ENCODE measurements around the gene ZNF30.

Gene ZNF30

GRCh38 chr19:34926685-34927375, at the start of gene ZNF30:
ZNF30 (plus strand) TSS chr19:34926903; CDS start chr19:34929948, 3,045 bp downstream.
- Histone ChIP-seq H3K4me2 (ENCODE audit: low read length) (peak within 1 kb of the TSS; percentile 78), H3K36me3 (ENCODE audit: control insufficient read depth, insufficient read depth, low read length) (no peaks in the 10 kb centered on the region), H2AFZ (peak within 1 kb of the TSS; percentile 80), H3K27me3 (ENCODE audit: control insufficient read depth, insufficient read depth, low read length) (no peaks in the 10 kb centered on the region), H3K27ac (peak within 1 kb of the TSS; percentile 70), H3K9ac (no peak within 1 kb of the TSS), H3K4me1 (no peaks in the 10 kb centered on the region), H3K9me3 (ENCODE audit: control insufficient read depth, low read length) (no peaks in the 10 kb centered on the region), H3K4me3 (ENCODE audit: low read depth, low read length) (peak within 1 kb of the TSS; percentile 81), H3K79me2 (no peaks in the 10 kb centered on the region)
- no peak for TF ChIP-seq CTCF (IDR thresholded peaks at IDR 0.05)

GRCh38 chr19:34879563-34879962, 47.1 kb upstream of the ZNF30 start:
- no peaks in the 10 kb centered on the region for H3K79me2 ChIP-seq
- no peak overlapping the region for H3K4me2 ChIP-seq (ENCODE audit: low read length)
- no peak overlapping the region for H2AFZ ChIP-seq
- no peaks in the 10 kb centered on the region for H3K4me1 ChIP-seq
- no peaks in the 10 kb centered on the region for H3K36me3 ChIP-seq (ENCODE audit: control insufficient read depth, insufficient read depth, low read length)
- TF ChIP-seq CTCF (IDR thresholded peaks at IDR 0.05) = no peak
- no peak overlapping the region for H3K27ac ChIP-seq
- no peaks in the 10 kb centered on the region for H3K27me3 ChIP-seq (ENCODE audit: control insufficient read depth, insufficient read depth, low read length)
- no peaks in the 10 kb centered on the region for H3K9me3 ChIP-seq (ENCODE audit: control insufficient read depth, low read length)
- H3K4me3 ChIP-seq (ENCODE audit: low read depth, low read length) = no peak overlapping the region
- H3K9ac ChIP-seq = no peak overlapping the region

GRCh38 chr19:34880034-34880433, 46.7 kb upstream of the ZNF30 start:
- H3K4me2 ChIP-seq (ENCODE audit: low read length) = no peak overlapping the region
- no peaks in the 10 kb centered on the region for H3K9me3 ChIP-seq (ENCODE audit: control insufficient read depth, low read length)
- no peaks in the 10 kb centered on the region for H3K79me2 ChIP-seq
- no peaks in the 10 kb centered on the region for H3K4me1 ChIP-seq
- no peak for TF ChIP-seq CTCF (IDR thresholded peaks at IDR 0.05)
- H2AFZ ChIP-seq = no peak overlapping the region
- H3K36me3 ChIP-seq (ENCODE audit: control insufficient read depth, insufficient read depth, low read length) = no peaks in the 10 kb centered on the region
- H3K4me3 ChIP-seq (ENCODE audit: low read depth, low read length) = no peak overlapping the region
- H3K9ac ChIP-seq = no peak overlapping the region
- H3K27ac ChIP-seq = no peak overlapping the region
- H3K27me3 ChIP-seq (ENCODE audit: control insufficient read depth, insufficient read depth, low read length) = no peaks in the 10 kb centered on the region

GRCh38 chr19:34881982-34882381, 44.7 kb upstream of the ZNF30 start:
- no peak overlapping the region for H3K27ac ChIP-seq
- TF ChIP-seq CTCF (IDR thresholded peaks at IDR 0.05) = no peak
- no peaks in the 10 kb centered on the region for H3K9me3 ChIP-seq (ENCODE audit: control insufficient read depth, low read length)
- no peak overlapping the region for H3K9ac ChIP-seq
- H3K36me3 ChIP-seq (ENCODE audit: control insufficient read depth, insufficient read depth, low read length) = no peaks in the 10 kb centered on the region
- no peaks in the 10 kb centered on the region for H3K79me2 ChIP-seq
- no peak overlapping the region for H2AFZ ChIP-seq
- no peaks in the 10 kb centered on the region for H3K4me1 ChIP-seq
- H3K27me3 ChIP-seq (ENCODE audit: control insufficient read depth, insufficient read depth, low read length) = no peaks in the 10 kb centered on the region
- no peak overlapping the region for H3K4me2 ChIP-seq (ENCODE audit: low read length)
- no peak overlapping the region for H3K4me3 ChIP-seq (ENCODE audit: low read depth, low read length)

- no peak overlapping the region for H3K4me3 ChIP-seq (ENCODE audit: low read depth, low read length)
- H3K27me3 ChIP-seq (ENCODE audit: control insufficient read depth, insufficient read depth, low read length) = no peaks in the 10 kb centered on the region
- H2AFZ ChIP-seq = no peak overlapping the region
- no peak for TF ChIP-seq CTCF (IDR thresholded peaks at IDR 0.05)
- H3K4me1 ChIP-seq = no peaks in the 10 kb centered on the region
- H3K9ac ChIP-seq = no peak overlapping the region
- H3K4me2 ChIP-seq (ENCODE audit: low read length) = no peak overlapping the region
- no peak overlapping the region for H3K27ac ChIP-seq
- no peaks in the 10 kb centered on the region for H3K36me3 ChIP-seq (ENCODE audit: control insufficient read depth, insufficient read depth, low read length)
- no peaks in the 10 kb centered on the region for H3K79me2 ChIP-seq
- no peaks in the 10 kb centered on the region for H3K9me3 ChIP-seq (ENCODE audit: control insufficient read depth, low read length)
These were observed 38.6 kb upstream of the ZNF30 start for GRCh38 chr19:34888091-34888490.
